HT1080 (cell line): ENCODE measurements around the gene ZDHHC21. TPM values are rescaled to one million over a fixed set of nuclear protein-coding genes. Genes with fewer than 3 reads are reported as not detected.
"Not testable (repeated sequence)": the region's sequence is repeated elsewhere in the genome, so short reads cannot be mapped to it uniquely, and the experiment has no call there.

Experiments
- DNase-seq: peaks from one replicate; pipeline ENCODE4 v3.0.0-alpha.2; 2015; ENCODE audit warnings: low read depth
- total RNA-seq: library from RNA; depleted of rRNA; stranded (reverse); fragments of >200 nt; shearing (Covaris generic); gene quantifications from 2 replicates; pipeline ENCODE4 v1.2.3, GENCODE V29; 2014

ZDHHC21 gene
- total RNA-seq, 1 experiment from 2014 or later: 7.4 TPM

DNA sequence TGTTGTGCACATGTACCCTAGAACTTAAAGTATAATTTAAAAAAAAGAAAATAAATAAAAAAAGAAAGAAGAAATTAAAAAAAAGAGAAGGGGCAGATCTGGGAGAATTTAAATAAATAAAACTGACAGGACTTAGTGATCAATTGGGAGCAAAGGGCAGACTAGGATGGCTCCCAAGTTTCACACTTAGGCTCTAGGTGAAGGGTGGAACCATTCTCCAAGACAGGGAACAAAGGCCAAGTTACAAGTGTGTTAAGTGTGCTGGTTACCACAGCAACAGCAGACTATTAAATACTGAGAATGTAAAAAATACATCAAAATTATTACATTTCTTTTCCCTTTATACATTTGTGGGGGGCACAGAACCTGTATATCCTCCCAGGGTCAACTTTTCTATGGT is 7.1 kb downstream of the ZDHHC21 start:
- no peak for DNase-seq

DNA sequence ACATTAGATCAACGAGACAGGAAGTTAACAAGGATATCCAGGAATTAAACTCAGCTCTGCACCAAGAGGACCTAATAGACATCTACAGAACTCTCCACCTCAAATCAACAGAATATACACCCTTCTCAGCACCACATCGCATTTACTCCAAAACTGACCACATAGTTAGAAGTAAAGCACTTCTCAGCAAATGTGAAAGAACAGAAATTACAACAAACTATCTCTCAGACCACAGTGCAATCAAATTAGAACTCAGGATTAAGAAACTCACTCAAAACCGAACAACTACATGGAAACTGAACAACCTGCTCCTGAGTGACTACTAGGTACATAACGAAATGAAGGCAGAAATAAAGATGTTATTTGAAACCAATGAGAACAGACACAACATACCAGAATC is 10.6 kb downstream of the ZDHHC21 start:
- DNase-seq: not testable (repeated sequence)

DNA sequence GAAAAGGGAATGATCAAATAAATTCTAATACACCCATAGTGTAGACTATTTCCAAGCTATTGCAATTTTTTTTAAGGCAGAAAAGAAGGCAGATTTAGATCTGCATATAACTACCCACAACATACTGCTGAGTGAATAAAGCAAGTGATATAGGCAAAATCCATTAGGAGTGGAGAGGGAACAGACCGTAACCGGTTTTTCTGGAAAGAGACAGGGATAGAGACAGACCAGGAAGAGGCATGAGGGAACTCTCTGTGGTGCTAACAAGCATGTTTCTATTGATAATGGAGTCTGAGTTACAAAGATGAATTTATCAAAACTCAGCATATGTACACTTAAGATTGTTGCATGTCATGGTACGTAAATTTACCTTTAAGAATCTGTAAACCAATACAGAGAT is 14.5 kb downstream of the ZDHHC21 start:
- DNase-seq: no peak

DNA sequence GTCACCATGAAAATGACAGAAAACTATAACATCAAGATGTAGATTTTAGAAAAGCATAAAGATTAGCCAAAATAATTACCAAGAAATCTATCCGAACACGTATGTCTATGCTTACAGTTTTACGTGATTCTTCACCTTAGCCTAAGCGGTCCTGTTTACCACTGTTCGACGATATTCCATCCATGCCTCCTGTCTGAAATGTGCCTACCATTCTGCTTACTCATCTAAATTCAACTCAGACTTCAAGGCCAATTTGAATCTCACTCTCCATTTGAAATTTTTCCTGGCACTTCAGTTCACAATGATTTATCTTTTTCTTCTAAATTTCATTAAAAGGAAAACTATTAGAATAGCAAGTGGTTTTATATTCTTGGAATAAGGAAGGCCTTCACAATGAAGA is 15.4 kb downstream of the ZDHHC21 start:
- DNase-seq: no peak

DNA sequence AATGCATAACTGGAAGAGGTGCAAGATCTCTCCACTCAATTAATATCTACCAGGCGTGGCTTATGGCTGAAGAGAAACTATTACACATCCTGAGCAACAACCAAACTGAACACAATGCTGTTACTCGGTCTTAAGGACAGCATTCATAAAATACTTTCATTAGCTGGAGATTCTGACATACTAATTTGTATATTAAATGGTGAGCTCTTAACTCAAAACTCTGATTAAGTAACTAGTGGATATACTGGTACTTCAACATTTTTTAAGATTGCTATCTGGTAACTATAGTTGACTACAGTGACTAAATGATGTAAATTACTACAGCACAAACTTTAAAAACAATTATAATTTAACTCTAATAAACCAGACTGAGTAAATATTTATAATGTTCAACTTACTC is 15.8 kb downstream of the ZDHHC21 start:
- DNase-seq: no peak

DNA sequence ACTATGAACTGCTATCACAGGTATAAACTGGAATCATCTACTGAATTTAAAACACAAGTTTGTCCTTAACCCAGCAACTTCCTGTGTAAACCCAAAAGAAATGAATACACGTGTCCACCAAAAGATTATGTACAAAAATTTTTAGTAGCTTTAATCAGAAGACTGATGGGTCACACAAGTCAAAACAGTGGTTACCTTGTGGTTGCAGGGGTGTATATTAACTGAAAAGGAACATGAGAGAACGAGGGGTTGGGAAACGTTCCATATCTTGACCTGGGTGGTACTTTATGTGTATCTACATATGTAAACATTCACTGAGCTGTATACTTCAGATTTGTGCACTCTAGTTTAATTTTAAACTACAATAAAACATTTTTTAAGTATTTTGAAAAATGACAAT is 18.6 kb downstream of the ZDHHC21 start:
- no peak for DNase-seq

DNA sequence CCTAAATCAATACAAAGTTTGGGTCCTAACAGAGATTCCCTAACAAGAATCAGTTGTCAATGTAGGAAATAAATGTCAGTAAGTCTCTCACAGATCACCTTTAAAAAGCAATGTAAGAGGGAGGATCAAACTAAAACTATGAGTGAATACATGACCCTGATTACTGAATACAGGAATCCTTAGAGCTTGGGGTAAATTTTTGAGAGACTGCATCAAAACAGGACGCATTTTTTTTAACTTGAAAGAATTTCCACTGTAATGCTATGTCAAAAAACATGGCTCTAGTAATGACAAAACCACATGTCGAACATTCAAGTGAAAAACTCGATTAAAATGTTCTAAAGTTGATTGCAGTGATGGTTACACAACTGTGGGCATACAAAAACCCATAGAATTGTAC is 21.9 kb downstream of the ZDHHC21 start:
- no peak for DNase-seq

DNA sequence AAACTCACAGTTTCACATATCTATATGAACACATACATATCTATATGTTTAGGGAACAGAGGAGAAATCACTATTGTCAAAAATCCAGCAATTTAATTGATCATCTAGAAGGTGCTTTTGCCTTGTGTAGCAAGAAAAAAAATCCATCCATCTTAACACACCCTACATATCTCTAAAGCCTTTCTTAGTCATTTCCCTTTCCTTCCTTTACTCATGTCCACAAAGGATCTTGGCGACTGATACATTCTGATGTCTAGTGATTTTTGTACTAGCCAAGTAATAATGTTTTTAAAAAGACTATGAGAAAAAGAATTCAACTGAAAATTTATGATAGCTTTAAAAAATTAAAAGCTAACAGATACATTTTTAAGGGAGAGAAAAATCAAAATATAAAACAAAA is 22.5 kb downstream of the ZDHHC21 start:
- peak; percentile 69 for DNase-seq

DNA sequence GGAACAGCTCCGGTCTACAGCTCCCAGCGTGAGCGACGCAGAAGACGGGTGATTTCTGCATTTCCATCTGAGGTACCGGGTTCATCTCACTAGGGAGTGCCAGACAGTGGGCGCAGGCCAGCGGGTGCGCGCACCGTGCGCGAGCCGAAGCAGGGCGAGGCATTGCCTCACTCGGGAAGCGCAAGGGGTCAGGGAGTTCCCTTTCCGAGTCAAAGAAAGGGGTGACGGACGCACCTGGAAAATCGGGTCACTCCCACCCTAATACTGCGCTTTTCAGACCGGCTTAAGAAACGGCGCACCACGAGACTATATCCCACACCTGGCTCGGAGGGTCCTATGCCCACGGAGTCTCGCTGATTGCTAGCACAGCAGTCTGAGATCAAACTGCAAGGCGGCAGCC is 29.2 kb downstream of the ZDHHC21 start:
- DNase-seq: not testable (repeated sequence)

DNA sequence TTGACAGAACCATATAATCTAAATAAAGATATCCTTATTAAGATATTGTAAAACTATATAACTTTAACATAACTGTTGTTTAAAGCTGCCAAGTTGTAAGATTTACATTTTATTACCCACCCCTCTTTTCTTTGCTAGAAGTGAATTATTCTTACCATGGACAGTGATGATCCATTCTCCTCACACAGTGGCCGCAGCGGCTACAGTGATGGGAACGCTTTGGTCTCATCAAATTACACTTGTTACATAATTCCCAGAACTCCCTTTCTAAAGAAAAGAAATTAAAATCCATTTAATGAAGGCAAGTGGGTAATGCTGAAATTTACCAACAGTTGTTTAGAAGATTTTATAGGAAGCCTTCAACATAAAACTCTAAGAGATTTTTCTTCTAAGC is 31.2 kb downstream of the ZDHHC21 start:
- DNase-seq: no peak

DNA sequence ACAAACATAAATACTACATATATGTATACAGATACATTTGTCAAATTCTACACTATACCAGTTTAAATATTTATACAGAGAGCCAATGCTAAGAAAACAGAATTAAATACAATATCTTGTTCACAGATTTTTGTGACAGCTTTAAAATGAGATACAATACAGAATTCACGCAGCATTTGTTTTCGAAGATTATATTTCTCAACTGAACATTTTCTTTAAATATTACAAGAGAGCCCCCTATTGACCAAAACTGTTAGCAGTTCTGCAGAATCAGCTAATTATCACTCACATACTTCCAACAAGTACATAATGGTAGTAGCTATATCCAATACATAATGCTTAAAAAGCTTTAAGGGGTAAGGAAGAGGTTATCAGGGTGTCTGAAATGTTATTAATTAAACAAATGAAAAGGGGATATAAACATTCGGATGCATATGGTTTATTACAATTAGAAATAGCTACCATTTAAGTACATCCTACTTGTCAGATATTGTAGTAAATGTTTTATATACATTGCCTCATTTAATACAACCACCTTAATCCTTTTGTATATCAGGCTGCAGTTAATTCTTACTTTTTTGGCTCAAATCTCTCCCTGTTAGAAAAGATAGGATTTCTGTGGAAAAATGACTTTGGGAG is 31.7 kb downstream of the ZDHHC21 start:
- DNase-seq: peak; percentile 20

DNA sequence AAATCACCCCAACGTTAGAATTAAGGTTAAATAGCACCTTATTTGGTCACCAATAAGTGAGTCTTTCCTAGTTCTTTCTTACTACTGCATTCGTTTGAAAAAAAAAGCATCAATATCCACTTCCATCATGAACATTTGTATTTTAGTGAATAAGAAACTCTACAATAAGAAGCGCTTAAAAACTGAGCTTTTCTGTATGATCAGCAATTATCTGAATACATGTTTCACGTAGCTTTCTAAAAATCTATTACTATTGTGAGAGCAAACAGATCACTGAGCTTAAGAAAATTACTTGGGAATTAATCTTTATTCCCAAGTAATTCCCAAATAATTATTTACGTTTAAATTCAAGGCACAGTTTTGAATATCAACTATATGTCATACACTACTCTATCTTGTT is 32.5 kb downstream of the ZDHHC21 start:
- DNase-seq: no peak

DNA sequence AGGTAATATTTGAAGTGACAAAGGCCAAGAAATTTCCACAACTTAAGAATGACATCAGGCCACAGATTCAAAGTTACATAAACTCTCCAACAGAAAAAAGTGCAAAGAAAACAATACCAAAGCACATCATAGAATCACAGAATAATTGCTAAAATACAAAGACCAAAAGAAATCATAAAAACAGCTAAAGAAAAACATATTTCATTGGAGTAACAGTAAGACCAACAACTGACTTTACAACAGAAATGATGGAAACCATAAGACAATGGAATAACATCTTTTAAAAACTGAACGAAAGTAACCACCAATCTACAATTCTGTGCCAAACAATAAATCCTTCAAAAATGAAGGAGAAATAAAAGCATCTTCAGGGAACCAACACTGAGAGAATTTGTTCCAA is 38.3 kb downstream of the ZDHHC21 start:
- no peak for DNase-seq

DNA sequence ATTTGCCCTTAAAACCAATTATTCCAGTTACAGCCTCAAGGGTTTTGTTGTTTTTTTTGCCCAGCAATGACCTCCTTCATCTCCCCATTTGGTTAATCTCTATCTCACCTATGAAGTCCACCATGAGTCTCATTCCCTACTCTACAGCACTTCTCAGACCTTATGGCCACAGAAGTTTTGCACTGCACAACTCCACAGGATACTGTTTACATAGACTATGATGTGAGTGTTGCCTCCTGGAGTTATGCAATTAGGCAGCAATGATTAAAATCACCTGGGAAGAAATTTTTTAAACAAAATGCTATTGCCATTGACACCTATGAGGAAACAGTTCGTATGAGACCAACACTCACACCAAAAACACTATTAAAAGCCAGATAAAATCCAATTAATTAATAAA is 39.7 kb downstream of the ZDHHC21 start:
- DNase-seq: no peak

DNA sequence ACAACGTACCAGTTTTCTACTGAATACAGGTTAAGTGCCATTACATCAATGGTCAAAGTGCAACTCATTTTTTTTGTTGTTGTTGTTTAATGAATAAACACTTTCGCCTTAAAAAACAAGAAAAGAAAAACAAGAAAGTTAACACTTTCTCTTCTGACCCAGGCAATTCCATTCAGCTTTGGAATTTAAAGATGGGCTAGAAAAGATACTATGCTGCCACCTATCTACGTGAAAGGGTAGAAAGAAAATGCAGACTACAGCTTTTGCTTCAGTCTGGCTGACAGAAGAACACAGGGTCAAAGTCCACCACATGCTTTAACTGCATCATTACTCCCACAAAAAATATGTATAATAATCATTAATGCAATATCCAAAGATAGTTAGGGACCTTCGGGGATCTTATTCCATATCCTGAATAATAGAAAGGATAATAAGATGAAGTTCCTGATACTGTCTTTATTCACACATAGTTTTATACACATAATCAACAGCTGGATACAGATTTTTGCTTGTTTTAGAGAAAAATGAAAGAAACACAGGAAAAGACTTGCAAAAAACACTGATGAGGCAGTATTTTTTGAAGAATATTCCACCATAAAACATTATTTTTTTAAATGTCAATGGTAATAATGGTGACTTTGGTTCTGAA is 40.4 kb downstream of the ZDHHC21 start:
- peak; percentile 26 for DNase-seq

DNA sequence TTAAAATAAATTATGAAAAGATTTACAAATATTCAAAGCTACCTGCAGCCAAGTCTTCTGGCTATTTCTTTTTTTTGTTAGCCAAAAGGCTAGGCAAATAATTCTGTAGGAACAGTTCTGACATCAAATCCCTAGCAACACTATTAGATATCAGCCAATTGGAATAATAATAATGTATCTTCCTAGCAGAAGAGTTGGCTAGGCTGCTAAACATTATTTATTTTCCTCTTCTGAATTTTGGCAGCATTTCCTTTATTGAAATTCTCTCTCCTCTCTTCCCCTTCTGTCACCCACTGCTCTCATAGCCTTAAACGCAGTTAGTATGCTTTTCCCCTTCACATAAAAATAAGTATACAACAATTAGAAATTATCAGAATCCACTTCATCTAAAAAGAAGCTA is 42.6 kb downstream of the ZDHHC21 start:
- no peak for DNase-seq

DNA sequence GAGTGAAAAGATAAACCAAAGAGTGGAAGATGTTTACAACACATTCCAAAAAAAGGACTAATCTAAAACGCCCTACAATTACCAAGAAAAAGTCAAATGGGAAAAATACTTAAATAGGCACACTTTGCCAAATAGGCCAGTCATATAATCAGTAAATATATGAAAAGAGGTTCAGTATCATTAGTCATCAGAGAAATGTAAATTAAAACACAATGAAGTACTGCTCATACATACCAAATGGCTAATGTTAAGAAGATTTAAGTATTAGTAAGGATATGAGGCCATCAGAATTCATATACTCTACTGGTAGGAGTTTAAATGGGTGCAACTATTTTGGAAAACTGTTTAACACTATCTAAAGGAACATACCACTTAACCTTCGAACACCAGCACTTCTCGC is 47.6 kb downstream of the ZDHHC21 start:
- DNase-seq: no peak

DNA sequence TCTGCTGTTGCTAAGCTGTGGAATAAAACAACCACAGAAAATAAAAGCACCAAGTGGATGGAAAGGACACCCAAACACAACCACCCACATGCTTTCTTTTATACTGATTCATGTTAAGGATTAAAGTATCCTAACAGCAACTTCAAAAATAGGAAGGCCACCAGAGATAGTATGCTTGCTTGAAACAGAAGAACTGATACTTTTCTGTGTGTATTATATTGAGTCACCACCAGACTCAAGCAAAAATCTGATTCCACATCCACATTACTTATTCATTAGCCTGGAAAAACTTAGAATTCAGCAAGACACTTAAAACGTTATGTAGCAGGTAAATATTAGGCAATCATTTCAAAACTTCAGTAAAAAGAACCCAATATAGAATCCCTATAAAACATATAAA is 52.3 kb downstream of the ZDHHC21 start:
- DNase-seq: no peak

DNA sequence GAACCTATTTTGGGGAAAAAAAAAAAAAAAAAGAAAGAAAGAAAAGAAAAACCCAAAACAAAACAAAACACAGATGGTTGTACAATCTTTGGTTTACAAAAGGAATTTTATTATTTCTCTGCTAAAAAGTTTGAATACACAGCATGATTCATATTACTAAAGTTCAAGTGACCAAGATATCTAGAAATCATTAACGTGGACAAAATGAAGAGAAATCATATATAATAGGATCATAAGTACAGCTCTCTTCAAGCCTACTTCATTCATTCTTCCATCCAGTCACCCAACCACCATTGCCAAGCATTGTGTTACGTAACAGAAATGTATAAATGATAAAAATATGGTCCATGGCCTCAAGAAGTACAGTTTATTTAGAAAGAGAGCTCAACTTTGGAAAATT is 52.9 kb downstream of the ZDHHC21 start:
- DNase-seq: no peak

DNA sequence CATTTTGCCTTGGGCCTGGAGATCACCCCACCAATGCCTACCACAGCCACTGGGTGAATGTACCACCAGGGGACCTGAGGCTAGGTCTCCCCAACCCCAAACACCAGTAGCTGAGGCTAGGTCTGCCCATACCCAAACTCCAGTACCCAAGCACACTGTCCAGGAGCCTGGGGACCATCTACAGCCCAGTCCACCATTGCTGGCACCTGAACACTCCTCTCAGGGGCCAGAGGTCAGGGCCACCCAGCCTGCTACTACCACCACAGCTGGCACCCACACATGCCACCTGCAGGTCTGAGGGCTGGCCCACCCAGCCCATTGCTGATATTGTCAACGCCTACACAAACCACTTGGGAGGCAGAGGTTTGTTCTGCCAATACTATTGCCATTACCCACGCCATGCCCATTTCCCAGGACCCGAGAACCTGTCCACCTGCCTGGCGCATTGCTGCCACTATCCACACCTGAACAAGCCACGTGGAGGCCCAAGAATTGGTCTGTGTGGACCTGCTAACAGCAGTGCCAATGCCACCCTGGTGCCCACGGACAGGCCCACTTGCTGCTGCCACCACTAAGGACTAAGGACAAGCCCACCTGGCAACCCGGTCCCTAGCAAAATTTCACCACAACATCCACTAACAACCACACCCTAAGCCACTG is 59.2 kb downstream of the ZDHHC21 start:
- no peak for DNase-seq

DNA sequence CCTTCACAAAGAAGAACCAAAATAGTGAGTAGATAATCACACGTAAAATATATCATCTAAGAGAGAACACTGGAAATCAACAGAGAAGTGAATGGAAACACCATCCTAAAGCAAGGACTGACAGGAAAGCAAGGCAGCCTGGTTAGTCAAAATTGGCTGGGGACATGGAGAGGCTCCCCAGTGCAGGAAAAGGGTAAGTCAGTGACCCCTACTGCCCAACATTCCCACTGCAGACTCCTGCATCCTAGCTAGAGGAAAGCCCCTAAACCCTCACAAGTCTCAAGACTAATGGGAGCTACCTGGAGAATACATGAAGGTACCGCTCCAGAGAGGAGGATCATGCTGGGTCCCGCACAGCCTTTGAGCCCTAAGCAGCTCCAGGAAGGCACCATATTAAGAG is 60.1 kb downstream of the ZDHHC21 start:
- no peak for DNase-seq

DNA sequence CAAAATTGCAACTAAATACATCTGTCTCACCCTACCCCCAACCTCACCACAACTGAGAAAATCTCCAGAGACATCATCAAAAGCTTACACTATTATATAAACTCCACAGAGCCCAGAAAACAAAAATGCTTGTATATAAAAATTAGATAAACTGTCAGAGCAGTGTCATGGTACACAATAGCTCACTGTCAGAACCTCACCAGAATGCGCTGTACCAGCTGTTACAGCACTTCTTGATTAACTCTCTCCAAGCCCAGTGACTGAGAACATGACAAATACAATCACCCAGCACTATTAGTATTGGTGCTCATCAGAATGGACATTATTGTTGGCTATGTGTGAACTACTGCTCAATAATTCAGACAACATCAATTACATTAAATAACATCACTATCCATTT is 65.7 kb downstream of the ZDHHC21 start:
- DNase-seq: no peak

DNA sequence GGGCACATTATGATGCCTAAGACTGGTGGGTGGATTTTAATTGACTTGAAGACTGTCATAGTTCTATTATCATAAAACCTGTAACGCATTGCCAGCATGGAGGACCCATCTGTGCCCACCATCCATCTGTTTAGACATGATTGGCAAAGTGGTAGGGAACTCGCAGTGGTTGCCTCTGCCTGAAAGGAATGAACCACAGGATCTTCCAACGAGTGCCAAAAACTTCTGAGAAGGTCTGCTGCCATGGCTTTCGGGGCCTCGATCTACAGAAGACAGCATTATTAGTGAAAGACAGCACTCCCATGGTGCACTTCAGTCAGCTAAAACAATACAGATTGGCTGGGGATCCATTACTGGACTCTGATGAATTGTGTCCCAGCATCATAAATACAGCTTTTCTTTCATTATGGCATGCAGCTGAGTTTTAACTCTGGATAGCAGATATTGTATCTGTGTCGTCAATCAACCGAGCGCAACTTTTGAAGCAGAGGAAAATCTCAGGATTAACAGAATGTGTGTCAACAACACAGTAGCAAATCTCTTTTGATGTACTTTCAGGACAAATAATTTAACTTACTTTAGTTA is 74.3 kb downstream of the ZDHHC21 start:
- DNase-seq: no peak
